ENCODE data around the gene TAS1R1.

Gene TAS1R1

GRCh38 chr1:6512908-6513280 lies 42.2 kb upstream of the TAS1R1 start:
- H3K4me3 ChIP-seq (ENCODE audit: low read depth, low read length): no peak overlapping the region
- no peak for TF ChIP-seq CTCF (IDR thresholded peaks at IDR 0.05; ENCODE audit: low read depth, low read length)

GRCh38 chr1:6513320-6513801 lies 41.7 kb upstream of the TAS1R1 start:
- TF ChIP-seq CTCF (IDR thresholded peaks at IDR 0.05; ENCODE audit: low read depth, low read length): no peak
- no peak overlapping the region for H3K4me3 ChIP-seq (ENCODE audit: low read depth, low read length)

GRCh38 chr1:6515771-6516170 lies 39.3 kb upstream of the TAS1R1 start:
- no peak for TF ChIP-seq CTCF (IDR thresholded peaks at IDR 0.05; ENCODE audit: low read depth, low read length)
- H3K4me3 ChIP-seq (ENCODE audit: low read depth, low read length): no peak overlapping the region

GRCh38 chr1:6517435-6517851 lies 37.7 kb upstream of the TAS1R1 start:
- H3K4me3 ChIP-seq (ENCODE audit: low read depth, low read length): no peak overlapping the region
- TF ChIP-seq CTCF (IDR thresholded peaks at IDR 0.05; ENCODE audit: low read depth, low read length): no peak

GRCh38 chr1:6519491-6519934 lies 35.6 kb upstream of the TAS1R1 start:
- TF ChIP-seq CTCF (IDR thresholded peaks at IDR 0.05; ENCODE audit: low read depth, low read length): no peak
- H3K4me3 ChIP-seq (ENCODE audit: low read depth, low read length): no peak overlapping the region

GRCh38 chr1:6519935-6520671 lies 35.0 kb upstream of the TAS1R1 start:
- TF ChIP-seq CTCF (IDR thresholded peaks at IDR 0.05; ENCODE audit: low read depth, low read length): no peak

GRCh38 chr1:6521536-6521935 lies 33.6 kb upstream of the TAS1R1 start:
- no peak overlapping the region for H3K4me3 ChIP-seq (ENCODE audit: low read depth, low read length)
- no peak for TF ChIP-seq CTCF (IDR thresholded peaks at IDR 0.05; ENCODE audit: low read depth, low read length)

More at GRCh38 chr1:6519935-6520671, 35.0 kb upstream of the TAS1R1 start:
- H3K4me3 ChIP-seq (ENCODE audit: low read depth, low read length): no peak overlapping the region
